IPS-15b (cell line): ENCODE measurements around the gene CTTNBP2.

ENCODE experiments used
- H3K27me3 ChIP-seq: one replicate; pipeline ENCODE4 v1.6.1; 2013; ENCODE audit warnings: low read length; ENCODE audit not compliant: control insufficient read depth, insufficient read depth
- H3K36me3 ChIP-seq: one replicate; pipeline ENCODE4 v1.6.1; 2013; ENCODE audit warnings: low read length; ENCODE audit not compliant: control insufficient read depth, insufficient read depth
- H3K4me1 ChIP-seq: one replicate; pipeline ENCODE4 v1.6.1; 2013; ENCODE audit warnings: mild to moderate bottlenecking, low read length; ENCODE audit not compliant: control insufficient read depth, insufficient read depth
- H3K4me3 ChIP-seq: one replicate; pipeline ENCODE4 v1.5.1; 2013; ENCODE audit warnings: low read depth, low read length
- H3K9ac ChIP-seq: one replicate; pipeline ENCODE4 v1.6.1; 2013; ENCODE audit warnings: low read depth, mild to moderate bottlenecking, low read length
- H3K9me3 ChIP-seq: one replicate; pipeline ENCODE4 v1.6.1; 2013; ENCODE audit warnings: mild to moderate bottlenecking, low read length; ENCODE audit not compliant: control insufficient read depth, insufficient read depth

CTTNBP2 gene

GRCh38 chr7:117755136-117755535 is 118.1 kb downstream of the CTTNBP2 start:
- Histone ChIP-seq H3K9ac (no peak overlapping the region), H3K27me3 (no peaks in the 10 kb centered on the region), H3K4me1 (no peaks in the 10 kb centered on the region), H3K36me3 (no peaks in the 10 kb centered on the region), H3K4me3 (no peak overlapping the region), H3K9me3 (no peaks in the 10 kb centered on the region)

DNA sequence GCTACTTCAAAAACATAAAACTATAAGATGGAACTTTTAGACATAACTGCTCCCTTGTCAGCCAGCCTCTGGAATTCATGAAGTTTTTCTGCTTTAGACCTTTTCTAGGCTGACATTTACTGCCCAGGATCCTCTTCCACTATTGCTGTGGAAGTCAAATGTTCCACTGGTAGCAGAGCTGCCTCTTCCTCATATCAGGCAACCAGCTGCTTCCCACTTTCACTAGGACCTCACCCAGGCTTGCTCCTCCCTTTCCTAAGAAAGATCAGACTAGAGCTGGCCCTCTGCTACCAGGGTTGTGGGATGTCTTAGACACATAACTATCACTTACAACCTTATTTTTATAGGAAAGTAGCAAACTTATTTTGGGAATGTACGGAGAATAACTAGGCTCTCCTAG is 121.5 kb downstream of the CTTNBP2 start:
- no peak overlapping the region for H3K4me3 ChIP-seq
- no peak overlapping the region for H3K9ac ChIP-seq
- H3K4me1 ChIP-seq, result no peaks in the 10 kb centered on the region
- no peaks in the 10 kb centered on the region for H3K9me3 ChIP-seq
- no peaks in the 10 kb centered on the region for H3K27me3 ChIP-seq
- H3K36me3 ChIP-seq, result no peaks in the 10 kb centered on the region

DNA sequence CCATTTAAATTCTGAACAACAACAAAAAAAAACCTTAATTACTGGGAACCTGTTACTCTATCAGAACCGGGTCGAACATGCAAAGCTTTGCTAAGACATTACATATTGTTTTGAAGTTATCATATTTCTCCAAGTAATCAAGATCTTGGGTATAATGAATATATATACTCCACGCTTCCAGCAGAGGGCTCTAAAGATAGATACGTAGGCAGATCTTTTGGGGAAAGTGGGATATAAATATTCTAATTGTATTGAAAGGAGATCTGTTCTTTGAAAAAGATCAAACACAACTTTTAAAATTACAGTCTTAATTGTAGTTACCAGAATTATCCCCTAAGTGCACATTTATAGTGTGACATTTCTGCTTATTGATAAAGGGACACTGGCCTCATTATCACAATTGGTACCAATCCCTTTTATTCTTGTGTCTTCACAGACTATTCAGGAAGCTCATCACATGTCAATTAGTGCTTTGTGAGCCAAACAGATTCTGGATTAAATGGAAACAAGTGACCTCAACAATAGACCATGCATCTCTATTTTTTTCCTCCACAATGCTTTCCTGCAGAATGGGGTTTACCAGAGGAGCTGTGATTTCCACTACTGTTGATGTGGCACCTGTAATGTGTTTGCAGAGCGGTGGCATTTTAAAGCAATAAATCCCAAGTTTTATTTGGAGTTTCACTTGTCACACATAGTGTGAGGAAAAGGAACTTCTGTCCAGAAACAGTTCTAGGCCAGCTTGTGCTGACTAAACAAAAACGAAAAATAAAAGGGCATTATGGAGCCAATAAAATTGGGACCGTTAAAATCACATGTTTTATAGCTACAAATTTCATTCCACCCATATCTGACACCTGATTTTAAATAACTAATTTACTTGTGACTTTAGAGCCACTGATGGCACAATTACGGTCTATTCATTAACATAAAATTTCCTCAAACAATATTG is 122.4 kb downstream of the CTTNBP2 start:
- Histone ChIP-seq H3K4me1 (no peaks in the 10 kb centered on the region), H3K36me3 (no peaks in the 10 kb centered on the region), H3K27me3 (no peaks in the 10 kb centered on the region), H3K9ac (no peak overlapping the region), H3K4me3 (no peak overlapping the region), H3K9me3 (no peaks in the 10 kb centered on the region)

DNA sequence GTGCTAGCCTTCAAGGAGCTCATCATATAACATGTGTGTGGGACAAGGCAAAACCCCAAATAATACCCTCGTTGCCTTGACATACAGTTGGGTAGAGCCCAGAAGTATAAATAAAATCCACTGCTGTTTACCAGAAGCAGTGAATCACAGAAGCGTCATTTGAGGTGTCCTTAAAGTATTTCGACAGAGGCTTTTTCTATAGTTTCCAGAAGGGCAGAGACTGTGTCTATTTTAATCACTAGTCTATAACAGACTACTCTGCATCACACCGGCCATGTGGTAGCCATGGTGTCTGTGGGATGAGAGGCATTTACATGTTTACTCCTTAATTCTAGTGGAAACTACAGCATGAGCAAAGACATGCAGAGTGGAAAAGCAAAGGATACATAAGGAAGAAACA is 131.3 kb downstream of the CTTNBP2 start:
- Histone ChIP-seq H3K9ac (no peak overlapping the region), H3K4me1 (no peaks in the 10 kb centered on the region), H3K36me3 (peaks cover 5% of the 10 kb centered on the region), H3K27me3 (no peaks in the 10 kb centered on the region), H3K4me3 (no peak overlapping the region), H3K9me3 (no peaks in the 10 kb centered on the region)

- no peaks in the 10 kb centered on the region for H3K27me3 ChIP-seq
- H3K4me3 ChIP-seq, result no peak overlapping the region
- H3K9ac ChIP-seq, result no peak overlapping the region
- peaks cover 2% of the 10 kb centered on the region for H3K36me3 ChIP-seq
- no peaks in the 10 kb centered on the region for H3K4me1 ChIP-seq
- no peaks in the 10 kb centered on the region for H3K9me3 ChIP-seq
Observed at GRCh38 chr7:117739085-117739484, 134.2 kb downstream of the CTTNBP2 start.

- no peak overlapping the region for H3K9ac ChIP-seq
- H3K4me3 ChIP-seq, result no peak overlapping the region
- no peaks in the 10 kb centered on the region for H3K9me3 ChIP-seq
- no peaks in the 10 kb centered on the region for H3K27me3 ChIP-seq
- H3K36me3 ChIP-seq, result peaks cover 6% of the 10 kb centered on the region
- H3K4me1 ChIP-seq, result no peaks in the 10 kb centered on the region
Observed at GRCh38 chr7:117737926-117738325, 135.3 kb downstream of the CTTNBP2 start.

GRCh38 chr7:117731455-117731854 is 141.8 kb downstream of the CTTNBP2 start:
- peaks cover 4% of the 10 kb centered on the region for H3K36me3 ChIP-seq
- H3K9ac ChIP-seq, result no peak overlapping the region
- no peaks in the 10 kb centered on the region for H3K9me3 ChIP-seq
- H3K4me1 ChIP-seq, result no peaks in the 10 kb centered on the region
- no peak overlapping the region for H3K4me3 ChIP-seq
- H3K27me3 ChIP-seq, result no peaks in the 10 kb centered on the region

DNA sequence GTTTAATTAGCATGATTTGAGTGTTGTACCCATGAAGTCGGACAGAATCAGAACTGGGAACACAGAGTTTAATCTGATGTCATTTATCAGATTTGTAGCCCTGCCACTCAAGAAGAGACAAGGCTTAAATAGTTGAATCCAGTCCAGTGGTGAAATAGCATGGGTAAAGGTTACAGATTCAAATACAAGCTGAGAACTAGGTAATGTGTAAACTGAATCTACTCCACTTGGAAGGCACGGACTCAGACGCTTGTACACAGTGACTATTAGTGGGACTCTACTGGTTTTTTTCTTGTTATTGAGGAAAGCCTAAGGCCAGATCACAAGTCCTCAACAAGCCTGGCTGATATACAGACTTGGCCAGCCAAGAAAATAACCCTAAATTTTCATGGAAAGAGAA is 142.9 kb downstream of the CTTNBP2 start:
- no peaks in the 10 kb centered on the region for H3K27me3 ChIP-seq
- no peaks in the 10 kb centered on the region for H3K4me1 ChIP-seq
- H3K9me3 ChIP-seq, result no peaks in the 10 kb centered on the region
- H3K36me3 ChIP-seq, result peaks cover 4% of the 10 kb centered on the region
- H3K9ac ChIP-seq, result no peak overlapping the region
- H3K4me3 ChIP-seq, result no peak overlapping the region

- Histone ChIP-seq H3K4me3 (no peak overlapping the region), H3K9me3 (no peaks in the 10 kb centered on the region), H3K4me1 (no peaks in the 10 kb centered on the region), H3K27me3 (no peaks in the 10 kb centered on the region), H3K9ac (no peak overlapping the region), H3K36me3 (peaks cover 4% of the 10 kb centered on the region)
Observed at GRCh38 chr7:117728890-117729624, 144.2 kb downstream of the CTTNBP2 start.

GRCh38 chr7:117724898-117725297 is 148.3 kb downstream of the CTTNBP2 start:
- H3K4me1 ChIP-seq, result no peaks in the 10 kb centered on the region
- H3K4me3 ChIP-seq, result no peak overlapping the region

DNA sequence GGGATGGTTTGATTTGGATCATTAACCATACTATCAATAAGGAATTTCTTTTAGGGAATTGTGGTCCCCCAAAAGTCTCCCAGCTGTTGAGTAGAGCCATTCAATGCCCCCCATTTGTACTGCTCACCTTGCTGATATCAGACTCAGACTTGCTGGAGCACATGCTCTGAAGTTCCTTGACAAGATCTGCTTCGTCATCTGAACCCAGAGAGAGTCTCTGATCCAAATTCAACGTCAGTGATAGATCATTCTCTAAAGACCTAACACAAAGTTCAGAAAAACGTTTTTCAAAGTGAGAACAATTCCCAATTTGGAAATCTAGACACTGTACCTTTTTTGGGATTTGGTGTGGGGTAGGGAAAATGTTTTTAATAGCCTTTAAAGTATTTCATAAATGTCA is 153.9 kb downstream of the CTTNBP2 start:
- Histone ChIP-seq H3K9me3 (no peaks in the 10 kb centered on the region), H3K27me3 (no peaks in the 10 kb centered on the region), H3K36me3 (peaks cover 3% of the 10 kb centered on the region), H3K4me1 (no peaks in the 10 kb centered on the region), H3K9ac (no peak overlapping the region), H3K4me3 (no peak overlapping the region)

More at GRCh38 chr7:117724898-117725297, 148.3 kb downstream of the CTTNBP2 start:
- no peaks in the 10 kb centered on the region for H3K9me3 ChIP-seq
- no peaks in the 10 kb centered on the region for H3K27me3 ChIP-seq
- no peaks in the 10 kb centered on the region for H3K36me3 ChIP-seq
- H3K9ac ChIP-seq, result no peak overlapping the region
